H1 (cell line): ENCODE measurements around the gene MTCL3.

Source experiments
- SIRT6 ChIP-seq: IDR thresholded peaks from one replicate; pipeline ENCODE4 v1.7.1; 2012; ENCODE audit warnings: low read length, inconsistent platforms
- SP2 ChIP-seq: IDR thresholded peaks from 2 replicates; pipeline ENCODE4 v1.6.1; 2012; ENCODE audit warnings: mild to moderate bottlenecking, low read length, inconsistent platforms
- TAF1 ChIP-seq: IDR thresholded peaks from 2 replicates; pipeline ENCODE4 v1.6.1; 2011; ENCODE audit warnings: mild to moderate bottlenecking, low read depth, low read length

MTCL3 gene

DNA sequence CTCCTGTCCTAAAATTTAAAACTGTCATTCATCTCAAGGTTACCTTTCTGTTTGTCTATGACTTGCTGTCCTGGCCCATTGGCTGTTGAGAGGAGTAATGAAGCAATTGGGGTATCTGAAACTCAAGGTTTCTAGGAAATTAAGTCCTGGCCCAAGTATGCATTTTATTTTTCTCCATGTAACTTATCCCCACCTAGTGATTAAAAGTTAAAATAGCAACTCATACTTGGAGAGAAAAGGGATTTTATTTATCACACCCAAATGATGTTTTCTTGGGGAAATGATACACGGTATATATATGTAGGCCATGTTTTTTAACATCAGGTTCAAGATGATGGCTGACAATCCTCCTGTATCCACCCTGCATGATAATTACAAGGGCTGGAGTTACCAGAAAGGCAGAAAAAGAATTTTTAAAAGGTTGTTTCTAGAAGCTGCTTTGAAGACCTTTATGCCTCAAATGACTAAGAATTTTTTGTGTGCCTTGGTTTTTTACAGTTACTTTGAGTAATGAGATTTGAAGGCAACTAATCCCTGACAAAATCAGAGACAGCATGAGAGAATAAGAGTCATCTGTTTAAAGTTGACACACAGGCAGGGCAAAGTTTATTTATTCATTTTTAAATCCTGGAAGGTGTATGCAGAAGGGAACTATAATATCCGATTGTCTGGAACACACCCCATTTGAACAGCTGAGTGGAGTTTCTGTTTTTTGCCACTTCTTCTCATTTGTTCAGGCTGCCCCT lies 28.9 kb upstream of the MTCL3 start (continued):
- TF ChIP-seq SP2 (no peak), TAF1 (no peak), SIRT6 (no peak)
